ENCODE data around the gene ARHGAP25.

ARHGAP25 gene

GRCh38 chr2:68835621-68836020, 101.0 kb downstream of the ARHGAP25 start:
- no peak for DNase-seq

- DNase-seq = no peak
Measured at GRCh38 chr2:68837164-68837860, 102.7 kb downstream of the ARHGAP25 start.

GRCh38 chr2:68837861-68838341, 103.3 kb downstream of the ARHGAP25 start:
- no peak for DNase-seq

- no peak for DNase-seq
Measured at GRCh38 chr2:68838641-68839040, 104.0 kb downstream of the ARHGAP25 start.

GRCh38 chr2:68839260-68839833, 104.7 kb downstream of the ARHGAP25 start:
- no peak for DNase-seq

GRCh38 chr2:68845043-68845442, 110.4 kb downstream of the ARHGAP25 start:
- DNase-seq = no peak

GRCh38 chr2:68846091-68846490, 111.5 kb downstream of the ARHGAP25 start:
- DNase-seq = no peak

- DNase-seq = no peak
Measured at GRCh38 chr2:68847751-68848150, 113.1 kb downstream of the ARHGAP25 start.

- no peak for DNase-seq
Measured at GRCh38 chr2:68849579-68850030, 115.0 kb downstream of the ARHGAP25 start.

GRCh38 chr2:68850524-68850923, 115.9 kb downstream of the ARHGAP25 start:
- DNase-seq = no peak

GRCh38 chr2:68853035-68853434, 118.4 kb downstream of the ARHGAP25 start:
- DNase-seq = no peak

- no peak for DNase-seq
Measured at GRCh38 chr2:68853915-68854314, 119.3 kb downstream of the ARHGAP25 start.

GRCh38 chr2:68854476-68854875, 119.9 kb downstream of the ARHGAP25 start:
- DNase-seq = no peak

- no peak for DNase-seq
Measured at GRCh38 chr2:68855550-68855949, 120.9 kb downstream of the ARHGAP25 start.

GRCh38 chr2:68857202-68857845, 122.7 kb downstream of the ARHGAP25 start:
- DNase-seq = no peak

- DNase-seq = no peak
Measured at GRCh38 chr2:68857855-68858456, 123.3 kb downstream of the ARHGAP25 start.

GRCh38 chr2:68860111-68860510, 125.5 kb downstream of the ARHGAP25 start:
- DNase-seq = no peak

- DNase-seq = no peak
Measured at GRCh38 chr2:68861330-68861729, 126.7 kb downstream of the ARHGAP25 start.

- no peak for DNase-seq
Measured at GRCh38 chr2:68862889-68863288, 128.3 kb downstream of the ARHGAP25 start.

GRCh38 chr2:68863996-68864395, 129.4 kb downstream of the ARHGAP25 start:
- DNase-seq = no peak

GRCh38 chr2:68865108-68865507, 130.5 kb downstream of the ARHGAP25 start:
- DNase-seq = no peak

- no peak for DNase-seq
Measured at GRCh38 chr2:68870215-68870614, 135.6 kb downstream of the ARHGAP25 start.

GRCh38 chr2:68871159-68871764, 136.7 kb downstream of the ARHGAP25 start, which contains the start of gene BMP10:
Gene BMP10 (minus strand): TSS chr2:68871397. CDS start chr2:68871358, 39 bp downstream.
- DNase-seq = no peak
